Uterus (tissue), 2 donors: ENCODE results near the gene IMPDH2.

ENCODE experiments used
- CTCF ChIP-seq, 4 experiments: fragments of 200-600 bp in 2 of 4; fragments of 450-650 bp in 2 of 4; sonication (generic) in 2 of 4; IDR thresholded peaks; one replicate each; pipeline ENCODE4 v1.5.1; 2016 to 2019; ENCODE audit warnings: antibody characterized with exemption in 4 of 4, mild to moderate bottlenecking in 2 of 4, moderate library complexity in 1 of 4
- POLR2A ChIP-seq, 2 donors: fragments of 450-650 bp; IDR thresholded peaks; one replicate each; pipeline ENCODE4 v1.6.1; 2016; ENCODE audit warnings: antibody characterized with exemption in 2 of 2, mild to moderate bottlenecking in 1 of 2, moderate library complexity in 1 of 2

- TF ChIP-seq CTCF (IDR thresholded peaks at IDR 0.05) = no peak
- TF ChIP-seq POLR2A (IDR thresholded peaks at IDR 0.05) = no peak
Observed at GRCh38 chr3:49026536-49026935, 2.7 kb downstream of the IMPDH2 start.
